Measurements from ENCODE around the gene PLCD3. TPM values are rescaled to one million over a fixed set of nuclear protein-coding genes. Genes with fewer than 3 reads are reported as not detected.

PLCD3 gene
- polyA plus RNA-seq, 1 donor from 2014 or later: 1.3 TPM

GRCh38 chr17:45093444-45094110, 38.7 kb downstream of the PLCD3 start (continued):
- no peak for TF ChIP-seq EZH2 (IDR thresholded peaks at IDR 0.05; ENCODE audit: borderline replicate concordance, insufficient read depth, low read length, poor library complexity, severe bottlenecking)
- no peak for TF ChIP-seq EP300 (conservative IDR thresholded peaks at IDR 0.05; ENCODE audit: poor library complexity, severe bottlenecking)
- no peak for TF ChIP-seq RAD21 (conservative IDR thresholded peaks at IDR 0.05)

DNA sequence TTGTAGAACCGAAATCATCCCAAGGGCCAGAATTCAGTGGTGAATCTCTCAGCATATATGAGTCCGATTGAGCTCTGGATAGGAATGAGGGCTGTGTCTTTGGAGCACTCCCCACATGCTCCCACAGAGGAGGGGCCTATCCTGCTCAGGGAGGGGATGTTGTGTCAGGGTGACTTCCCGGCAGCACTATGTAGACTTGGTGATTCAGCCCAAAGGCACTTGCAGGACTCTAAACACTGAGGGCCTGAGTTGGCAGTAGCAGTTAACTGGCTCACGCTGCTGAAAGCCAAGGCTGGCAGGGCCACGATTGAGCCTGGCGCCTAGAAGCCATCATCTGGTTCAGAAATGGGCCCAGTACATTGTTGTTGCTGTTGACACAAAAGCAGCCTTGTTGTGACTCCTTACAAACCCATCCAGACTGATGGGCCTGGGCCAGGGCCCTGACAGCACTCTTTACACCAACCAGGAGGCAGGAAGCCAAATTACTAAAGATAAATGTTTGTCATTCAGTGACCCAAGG, 39.3 kb downstream of the PLCD3 start:
- no peaks in the 10 kb centered on the region for H4K20me1 ChIP-seq (ENCODE audit: insufficient read depth)
- H3K36me3 ChIP-seq (ENCODE audit: insufficient read depth, low read length): no peaks in the 10 kb centered on the region
- no peaks in the 10 kb centered on the region for H3K27me3 ChIP-seq (ENCODE audit: insufficient read depth, low read depth, low read length)
- H3K79me2 ChIP-seq (replicated peaks; ENCODE audit: insufficient read depth, low read length): no peaks in the 10 kb centered on the region
- TF ChIP-seq SMC3 (conservative IDR thresholded peaks at IDR 0.05; ENCODE audit: poor library complexity) (no peak), CTCF (IDR thresholded peaks at IDR 0.05; ENCODE audit: poor library complexity, severe bottlenecking) (no peak), EP300 (conservative IDR thresholded peaks at IDR 0.05; ENCODE audit: poor library complexity, severe bottlenecking) (no peak), EZH2 (IDR thresholded peaks at IDR 0.05; ENCODE audit: borderline replicate concordance, insufficient read depth, low read length, poor library complexity, severe bottlenecking) (no peak), MXI1 (conservative IDR thresholded peaks at IDR 0.05; ENCODE audit: poor library complexity, severe bottlenecking) (no peak), RAD21 (conservative IDR thresholded peaks at IDR 0.05) (no peak), REST (IDR thresholded peaks at IDR 0.05; ENCODE audit: borderline replicate concordance) (no peak), TAF1 (IDR thresholded peaks at IDR 0.05; ENCODE audit: low read depth) (no peak), POLR2AphosphoS5 (IDR thresholded peaks at IDR 0.05) (no peak)
- H3K4me3 ChIP-seq (ENCODE audit: low read length): no peak overlapping the region
- H3K9ac ChIP-seq (ENCODE audit: low read length): no peak overlapping the region
- no peaks in the 10 kb centered on the region for H3K9me2 ChIP-seq (ENCODE audit: insufficient read depth, low read length)
- H3F3A ChIP-seq (ENCODE audit: insufficient read depth, low read length, poor library complexity, severe bottlenecking): no peaks in the 10 kb centered on the region
- no peak overlapping the region for H3K4me2 ChIP-seq (ENCODE audit: low read length)
- no peak overlapping the region for H3K27ac ChIP-seq (ENCODE audit: low read length)
- no peaks in the 10 kb centered on the region for H3K9me3 ChIP-seq (ENCODE audit: low read length)
- H2AFZ ChIP-seq (ENCODE audit: low read depth, low read length): no peak overlapping the region

DNA sequence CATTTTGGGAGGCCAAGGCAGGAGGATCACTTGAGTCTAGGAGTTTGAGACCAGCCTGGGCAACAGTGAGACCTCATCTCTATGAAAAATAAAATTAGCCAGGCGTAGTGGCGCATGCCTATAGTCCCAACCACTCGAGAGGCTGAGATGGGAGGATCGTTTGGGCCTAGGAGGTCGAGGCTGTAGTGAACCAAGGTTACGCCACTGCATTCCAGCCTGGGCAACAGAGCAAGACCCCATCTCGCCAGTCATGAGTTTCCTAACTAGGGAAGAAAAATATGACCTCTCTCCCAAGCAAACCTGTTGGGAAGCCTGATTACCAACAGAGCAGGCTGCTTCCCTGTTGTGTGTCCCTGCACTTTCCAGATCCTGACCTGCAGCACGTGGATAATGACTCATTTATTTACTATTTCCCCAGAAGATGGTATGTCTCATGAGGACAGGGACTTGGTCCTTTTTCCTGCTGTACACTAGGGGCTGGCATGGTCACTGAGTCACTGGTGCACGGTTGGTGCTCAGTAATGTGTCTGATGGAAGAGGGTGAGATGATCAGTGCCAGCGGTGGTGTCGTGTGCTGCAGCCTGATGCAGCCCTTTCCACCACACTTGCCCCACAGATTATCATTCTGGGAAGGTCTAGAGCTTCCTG, 40.4 kb downstream of the PLCD3 start:
- Histone ChIP-seq H3F3A (ENCODE audit: insufficient read depth, low read length, poor library complexity, severe bottlenecking) (no peaks in the 10 kb centered on the region), H3K27me3 (ENCODE audit: insufficient read depth, low read depth, low read length) (no peaks in the 10 kb centered on the region), H3K9me2 (ENCODE audit: insufficient read depth, low read length) (no peaks in the 10 kb centered on the region), H3K36me3 (ENCODE audit: insufficient read depth, low read length) (no peaks in the 10 kb centered on the region), H3K27ac (ENCODE audit: low read length) (no peak overlapping the region), H3K9me3 (ENCODE audit: low read length) (no peaks in the 10 kb centered on the region), H2AFZ (ENCODE audit: low read depth, low read length) (no peak overlapping the region), H3K4me2 (ENCODE audit: low read length) (no peak overlapping the region), H4K20me1 (ENCODE audit: insufficient read depth) (no peaks in the 10 kb centered on the region), H3K79me2 (replicated peaks; ENCODE audit: insufficient read depth, low read length) (no peaks in the 10 kb centered on the region), H3K9ac (ENCODE audit: low read length) (no peak overlapping the region), H3K4me3 (ENCODE audit: low read length) (no peak overlapping the region)
- no peak for TF ChIP-seq CTCF (IDR thresholded peaks at IDR 0.05; ENCODE audit: poor library complexity, severe bottlenecking)
- no peak for TF ChIP-seq POLR2AphosphoS5 (IDR thresholded peaks at IDR 0.05)
- TF ChIP-seq TAF1 (IDR thresholded peaks at IDR 0.05; ENCODE audit: low read depth): no peak
- TF ChIP-seq MXI1 (conservative IDR thresholded peaks at IDR 0.05; ENCODE audit: poor library complexity, severe bottlenecking): no peak
- TF ChIP-seq REST (IDR thresholded peaks at IDR 0.05; ENCODE audit: borderline replicate concordance): no peak
- TF ChIP-seq SMC3 (conservative IDR thresholded peaks at IDR 0.05; ENCODE audit: poor library complexity): no peak
- TF ChIP-seq EP300 (conservative IDR thresholded peaks at IDR 0.05; ENCODE audit: poor library complexity, severe bottlenecking): no peak
- TF ChIP-seq RAD21 (conservative IDR thresholded peaks at IDR 0.05): no peak
- no peak for TF ChIP-seq EZH2 (IDR thresholded peaks at IDR 0.05; ENCODE audit: borderline replicate concordance, insufficient read depth, low read length, poor library complexity, severe bottlenecking)
